GM12892 (cell line): ENCODE results near the gene FANCM.

Source experiments
- POLR2A ChIP-seq: IDR thresholded peaks from 2 replicates; pipeline ENCODE4 v1.6.1; 2011; ENCODE audit warnings: low read depth, low read length, control low read depth
- POLR2AphosphoS5 ChIP-seq: IDR thresholded peaks from 2 replicates; pipeline ENCODE4 v1.6.1; 2011; ENCODE audit warnings: low read depth, low read length, control low read depth
- TAF1 ChIP-seq: IDR thresholded peaks from 2 replicates; pipeline ENCODE4 v1.6.1; 2011; ENCODE audit warnings: low read depth, mild to moderate bottlenecking, control low read depth, low read length, borderline replicate concordance

GRCh38 chr14:45091710-45092109, 44.0 kb upstream of the FANCM start:
- TF ChIP-seq TAF1, result no peak
- no peak for TF ChIP-seq POLR2A
- no peak for TF ChIP-seq POLR2AphosphoS5
